GM10847 (cell line): ENCODE data around the gene CLN6.

Experiments used
- POLR2A ChIP-seq: IDR thresholded peaks from 2 replicates; pipeline ENCODE4 v1.6.1; 2011; ENCODE audit not compliant: insufficient read length; ENCODE audit errors: extremely low read depth

CLN6 gene

GRCh38 chr15:68190048-68190447 lies 39.5 kb downstream of the CLN6 start:
- no peak for TF ChIP-seq POLR2A

- no peak for TF ChIP-seq POLR2A
Measured at GRCh38 chr15:68188647-68189046, 40.9 kb downstream of the CLN6 start.

GRCh38 chr15:68187559-68187958 lies 42.0 kb downstream of the CLN6 start:
- no peak for TF ChIP-seq POLR2A

- TF ChIP-seq POLR2A: no peak
Measured at GRCh38 chr15:68186671-68187397, 42.7 kb downstream of the CLN6 start.

- TF ChIP-seq POLR2A: no peak
Measured at GRCh38 chr15:68184616-68185480, 44.7 kb downstream of the CLN6 start.

GRCh38 chr15:68183616-68184315 lies 45.8 kb downstream of the CLN6 start:
- no peak for TF ChIP-seq POLR2A

- TF ChIP-seq POLR2A: no peak
Measured at GRCh38 chr15:68177742-68178141, 51.8 kb downstream of the CLN6 start.

GRCh38 chr15:68176601-68177000 lies 52.9 kb downstream of the CLN6 start:
- TF ChIP-seq POLR2A: no peak

GRCh38 chr15:68175526-68175925 lies 54.0 kb downstream of the CLN6 start:
- no peak for TF ChIP-seq POLR2A

GRCh38 chr15:68173119-68173518 lies 56.4 kb downstream of the CLN6 start:
- TF ChIP-seq POLR2A: no peak

- no peak for TF ChIP-seq POLR2A
Measured at GRCh38 chr15:68166847-68167246, 62.7 kb downstream of the CLN6 start.

GRCh38 chr15:68163191-68163590 lies 66.3 kb downstream of the CLN6 start:
- TF ChIP-seq POLR2A: no peak

GRCh38 chr15:68158046-68158628 lies 71.4 kb downstream of the CLN6 start:
- TF ChIP-seq POLR2A: no peak

GRCh38 chr15:68157074-68157473 lies 72.5 kb downstream of the CLN6 start:
- no peak for TF ChIP-seq POLR2A
